ENCODE measurements around the gene PCGF3.
"Not testable (repeated sequence)": the region's sequence is repeated elsewhere in the genome, so short reads cannot be mapped to it uniquely, and the experiment has no call there.

PCGF3 gene

DNA sequence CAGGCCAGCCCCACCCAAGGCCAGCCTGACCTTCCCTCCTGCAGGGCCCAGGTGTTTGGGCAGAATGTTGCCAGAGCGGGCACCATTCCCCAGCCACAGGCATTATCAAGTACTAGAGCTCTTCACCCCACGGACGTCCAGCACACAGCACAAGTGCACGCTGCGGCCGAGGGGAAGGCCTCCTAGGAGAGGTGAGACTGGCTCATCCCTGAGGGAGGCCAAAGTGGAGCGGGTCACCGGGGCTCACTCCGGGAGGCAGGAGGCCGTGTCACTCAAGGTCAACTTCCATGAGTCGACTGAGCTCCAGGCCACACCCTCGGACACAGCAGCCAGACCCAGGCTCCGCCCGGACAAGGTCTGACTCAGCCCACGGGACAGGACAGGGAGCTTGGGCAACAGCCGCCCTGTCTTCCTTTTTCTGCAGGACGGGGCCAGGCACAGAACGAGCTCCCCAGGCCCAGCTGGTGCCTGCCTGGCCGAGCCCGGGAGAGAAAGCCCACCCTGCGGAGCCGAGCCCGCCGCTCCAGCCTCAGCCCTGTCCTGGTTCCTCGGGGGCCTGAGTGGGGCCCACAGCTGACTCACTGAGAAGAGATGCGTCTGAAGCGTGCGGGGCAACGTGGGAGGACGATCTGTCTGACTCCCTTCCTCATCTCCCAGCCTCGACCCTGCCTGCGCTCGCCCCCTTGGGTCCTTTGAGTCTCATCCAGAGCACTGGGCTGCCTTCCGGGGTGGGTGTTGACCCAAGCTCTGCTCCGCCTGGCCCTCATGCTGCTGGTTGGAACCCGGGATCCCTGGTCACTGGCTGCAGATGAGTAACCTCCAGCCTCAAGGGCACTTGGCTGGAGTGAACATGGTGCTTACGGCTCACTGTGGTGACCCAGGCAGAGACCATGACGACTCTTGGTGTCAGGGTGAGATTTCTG, 18.3 kb upstream of the PCGF3 start:
- H3K27ac ChIP-seq = no peak overlapping the region
- TF ChIP-seq, protein P1, sequence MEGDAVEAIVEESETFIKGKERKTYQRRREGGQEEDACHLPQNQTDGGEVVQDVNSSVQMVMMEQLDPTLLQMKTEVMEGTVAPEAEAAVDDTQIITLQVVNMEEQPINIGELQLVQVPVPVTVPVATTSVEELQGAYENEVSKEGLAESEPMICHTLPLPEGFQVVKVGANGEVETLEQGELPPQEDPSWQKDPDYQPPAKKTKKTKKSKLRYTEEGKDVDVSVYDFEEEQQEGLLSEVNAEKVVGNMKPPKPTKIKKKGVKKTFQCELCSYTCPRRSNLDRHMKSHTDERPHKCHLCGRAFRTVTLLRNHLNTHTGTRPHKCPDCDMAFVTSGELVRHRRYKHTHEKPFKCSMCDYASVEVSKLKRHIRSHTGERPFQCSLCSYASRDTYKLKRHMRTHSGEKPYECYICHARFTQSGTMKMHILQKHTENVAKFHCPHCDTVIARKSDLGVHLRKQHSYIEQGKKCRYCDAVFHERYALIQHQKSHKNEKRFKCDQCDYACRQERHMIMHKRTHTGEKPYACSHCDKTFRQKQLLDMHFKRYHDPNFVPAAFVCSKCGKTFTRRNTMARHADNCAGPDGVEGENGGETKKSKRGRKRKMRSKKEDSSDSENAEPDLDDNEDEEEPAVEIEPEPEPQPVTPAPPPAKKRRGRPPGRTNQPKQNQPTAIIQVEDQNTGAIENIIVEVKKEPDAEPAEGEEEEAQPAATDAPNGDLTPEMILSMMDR (conservative IDR thresholded peaks at IDR 0.05) = no peak

DNA sequence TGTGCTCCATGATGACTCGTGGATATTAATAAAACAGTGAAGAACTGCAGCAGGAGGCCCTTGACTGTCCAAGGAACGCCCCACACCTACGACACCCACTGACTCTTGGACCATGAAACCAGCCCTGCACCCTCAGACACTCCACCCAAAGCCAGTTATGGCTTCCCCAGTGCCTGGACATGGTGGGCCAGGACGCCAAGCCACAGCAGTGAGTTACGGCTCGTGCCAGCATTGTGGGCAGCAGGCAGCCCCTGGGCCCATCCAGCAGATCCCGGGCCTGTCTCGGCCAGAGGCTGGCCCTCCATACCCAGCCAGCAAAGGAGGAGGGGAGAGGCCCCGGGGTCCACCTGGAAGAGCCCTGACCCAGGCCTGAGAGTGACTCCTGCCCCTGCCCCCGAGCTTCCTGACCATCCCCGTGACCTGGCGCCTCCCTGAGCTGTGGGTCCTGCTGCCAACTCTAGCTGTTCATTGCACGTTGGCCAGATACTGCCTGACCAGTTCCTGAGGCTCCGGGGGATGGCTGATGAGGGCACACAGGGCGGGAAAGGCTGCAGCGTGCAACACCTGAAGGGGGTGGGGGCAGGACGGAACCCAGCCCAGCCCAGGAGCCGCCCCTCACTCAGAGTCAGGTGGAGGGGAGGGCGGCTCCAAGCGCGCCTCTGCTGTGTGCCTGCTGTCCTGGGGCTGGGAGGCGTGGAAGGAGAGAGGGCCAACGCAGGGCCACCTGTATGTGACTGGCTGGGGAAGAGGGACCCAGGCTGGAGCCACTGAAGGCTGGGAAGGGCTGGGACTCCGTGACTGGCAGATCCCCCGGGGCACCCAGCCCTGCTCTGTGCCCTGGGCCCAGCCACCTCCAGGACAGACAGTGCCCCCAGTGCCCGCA, 17.4 kb upstream of the PCGF3 start:
- H3K27ac ChIP-seq = no peak overlapping the region
- TF ChIP-seq, protein P1 (conservative IDR thresholded peaks at IDR 0.05) = no peak

DNA sequence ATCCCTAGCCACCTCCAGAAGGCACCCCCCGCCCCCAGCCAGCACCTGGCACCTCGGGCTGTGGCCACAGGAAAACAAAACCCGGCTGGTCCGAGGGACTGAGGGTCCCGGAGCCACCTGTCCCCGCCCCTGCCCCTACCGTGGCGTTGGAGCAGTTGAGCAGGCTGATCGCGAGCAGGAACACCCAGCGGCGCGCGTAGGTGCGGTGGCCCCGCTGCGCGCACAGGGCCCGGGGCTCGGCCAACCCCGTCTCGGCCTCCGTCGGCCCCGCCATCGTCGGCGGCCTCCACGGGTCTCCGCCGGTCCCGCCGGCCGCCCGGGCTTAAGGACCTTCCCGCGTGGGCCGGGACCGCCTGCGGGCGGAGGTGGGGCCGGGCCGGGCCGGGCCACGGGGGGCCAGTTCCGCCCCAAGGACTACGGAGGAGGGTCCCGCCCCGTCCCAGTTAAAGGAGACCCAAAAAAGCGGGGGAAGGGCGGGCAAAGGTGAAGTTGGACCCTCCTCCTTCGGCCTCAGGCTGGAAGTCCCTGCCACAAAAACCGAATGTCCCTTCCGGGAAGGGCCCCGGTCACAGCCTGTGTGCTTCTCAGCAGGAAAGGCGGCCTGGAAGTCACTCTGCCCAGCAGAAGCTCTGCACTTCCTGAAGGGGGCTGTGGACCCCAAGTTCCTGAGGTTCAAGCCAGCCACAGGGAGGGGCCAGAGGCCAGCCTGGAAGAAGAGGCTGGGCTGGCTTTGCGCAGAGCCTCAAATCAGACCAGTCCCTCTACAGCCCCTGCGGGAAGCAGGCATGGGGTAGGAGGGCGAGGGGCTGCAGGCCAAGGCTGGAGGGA, 16.6 kb upstream of the PCGF3 start, which contains the start of gene SLC49A3:
Gene SLC49A3 (minus strand): TSS at position 298 of the 828 bp plus-strand sequence. CDS start 24 bp downstream, at position 274.
- H3K27ac ChIP-seq = no peak within 1 kb of the TSS
- TF ChIP-seq, protein P1 (conservative IDR thresholded peaks at IDR 0.05) = no peak

DNA sequence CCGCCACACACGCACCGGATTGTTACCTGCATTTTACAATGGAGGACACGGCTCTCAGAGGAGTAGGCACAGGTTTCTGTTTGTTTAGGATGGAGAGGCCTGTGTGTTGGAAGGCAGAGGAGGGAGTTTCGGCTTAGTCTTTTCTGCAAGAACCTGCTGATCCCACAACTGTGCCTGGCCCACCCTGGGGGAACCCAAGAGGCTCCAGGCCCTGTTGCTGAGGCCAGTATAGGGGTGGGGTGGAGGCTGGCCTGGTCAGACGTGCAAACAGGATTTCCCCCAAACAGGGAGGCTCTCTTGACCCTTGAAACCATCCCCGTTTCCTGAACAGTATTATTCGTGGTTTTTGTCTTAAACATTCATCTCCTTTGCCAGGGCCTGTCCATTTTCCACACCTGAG, 15.9 kb upstream of the PCGF3 start:
- TF ChIP-seq, protein P1 (conservative IDR thresholded peaks at IDR 0.05) = no peak
- no peak overlapping the region for H3K27ac ChIP-seq

DNA sequence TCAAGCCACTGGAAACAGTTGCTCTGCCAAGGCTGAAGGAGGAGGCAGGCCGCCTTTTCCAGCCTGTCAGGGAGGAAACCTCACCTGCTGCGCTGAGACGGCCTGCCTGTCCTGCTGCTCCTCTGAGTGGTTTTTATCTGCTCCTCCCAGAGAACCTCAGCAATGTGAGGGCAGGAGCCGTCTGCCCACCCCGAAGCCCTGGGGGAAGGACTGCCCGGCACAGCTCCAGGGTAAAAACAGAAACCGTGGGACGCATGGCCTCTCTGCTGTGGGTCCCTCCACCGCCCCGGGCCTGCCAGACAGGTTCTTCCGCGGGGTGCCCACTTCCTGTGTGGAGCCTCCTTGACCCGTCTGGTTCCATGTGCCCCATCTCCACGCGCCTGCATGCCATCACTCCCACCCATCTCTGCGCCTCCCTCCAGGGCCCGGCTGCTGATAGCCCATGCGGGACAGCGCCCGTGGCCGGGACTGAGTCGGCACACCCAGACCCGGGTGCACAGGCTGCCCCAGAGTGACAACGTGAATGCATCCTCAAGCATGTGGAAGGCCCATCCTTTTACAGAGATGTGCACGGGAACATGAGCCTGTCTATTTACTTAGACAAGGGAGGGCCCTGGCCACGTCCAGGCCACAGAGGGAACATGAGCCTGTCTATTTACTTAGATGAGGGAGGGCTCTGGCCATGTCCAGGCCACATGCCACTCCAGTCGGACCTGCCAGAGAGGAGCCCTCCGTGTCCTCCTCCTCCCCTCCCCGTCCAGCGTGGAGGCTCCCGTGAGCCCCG, 12.7 kb upstream of the PCGF3 start:
- H3K27ac ChIP-seq = peak overlapping the region; percentile 60
- TF ChIP-seq, protein P1 (conservative IDR thresholded peaks at IDR 0.05) = no peak

DNA sequence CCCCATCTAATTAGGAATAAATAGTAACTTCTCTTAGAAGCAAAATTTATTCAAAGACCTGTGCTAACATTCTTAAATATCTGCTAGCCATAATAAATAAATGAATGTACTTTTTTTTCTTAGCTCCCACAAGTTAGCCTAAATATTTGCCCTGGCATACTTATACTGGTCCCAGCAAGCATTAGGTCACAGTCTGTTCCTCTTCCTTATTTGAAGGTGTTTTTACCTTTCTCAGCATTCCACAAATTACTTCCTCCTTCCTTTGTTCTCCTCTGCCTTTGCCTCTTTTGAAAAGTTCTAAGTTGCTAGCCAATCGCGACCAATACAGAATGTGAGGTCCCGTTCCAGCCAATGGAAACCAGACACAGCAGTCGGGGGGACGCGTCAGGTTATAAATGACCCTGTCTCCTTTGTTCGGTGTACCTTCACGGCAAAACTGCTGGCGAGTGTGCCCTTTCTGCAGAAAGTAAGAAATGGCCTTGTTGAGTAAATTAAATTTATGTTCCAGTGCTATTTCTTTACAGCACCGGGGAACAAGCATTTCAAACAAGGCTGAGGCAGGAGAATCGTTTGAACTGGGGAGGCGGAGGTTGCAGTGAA, 11.2 kb upstream of the PCGF3 start:
- not testable (repeated sequence) for H3K27ac ChIP-seq
